RWPE2 (cell line): ENCODE measurements around the gene LMNA.
A peak's percentile ranks its signal among the peaks of the same experiment; 100 is the strongest.

ENCODE experiments used
- ATAC-seq: fragments of 200-7000 bp; cut with Tn5 transposase; 3 replicates; pipeline ENCODE4 v1.9.1; 2021; ENCODE audit warnings: low read depth
- DNase-seq: peaks from one replicate; pipeline ENCODE4 v3.0.0-alpha.2; 2020; ENCODE audit warnings: low spot score
- H3K27ac ChIP-seq: fragments of 450-650 bp; 2 replicates; pipeline ENCODE4 v1.5.1; 2017; ENCODE audit warnings: mild to moderate bottlenecking; ENCODE audit not compliant: poor library complexity, severe bottlenecking
- H3K27me3 ChIP-seq: fragments of 250-450 bp; sonication (Bioruptor Pico); 2 replicates; pipeline ENCODE4 v1.5.1; 2021; ENCODE audit warnings: mild to moderate bottlenecking, moderate library complexity; ENCODE audit not compliant: insufficient read depth, poor library complexity, severe bottlenecking
- H3K36me3 ChIP-seq: fragments of 250-450 bp; sonication (Bioruptor Pico); 2 replicates; pipeline ENCODE4 v1.5.1; 2020; ENCODE audit warnings: low read depth, mild to moderate bottlenecking, moderate library complexity
- H3K4me1 ChIP-seq: fragments of 250-450 bp; sonication (Bioruptor Pico); 2 replicates; pipeline ENCODE4 v1.5.1; 2021; ENCODE audit warnings: mild to moderate bottlenecking, moderate library complexity; ENCODE audit not compliant: insufficient read depth, poor library complexity, severe bottlenecking
- H3K4me3 ChIP-seq: fragments of 250-450 bp; sonication (Bioruptor Pico); 2 replicates; pipeline ENCODE4 v1.5.1; 2021; ENCODE audit warnings: mild to moderate bottlenecking, moderate library complexity; ENCODE audit not compliant: severe bottlenecking
- H3K9me3 ChIP-seq: fragments of 250-450 bp; sonication (Bioruptor Pico); 2 replicates; pipeline ENCODE4 v1.5.1; 2021; ENCODE audit warnings: mild to moderate bottlenecking, moderate library complexity; ENCODE audit not compliant: severe bottlenecking
- TF ChIP-seq, protein P1 (sequence below): fragments of 450-650 bp; IDR thresholded peaks from one replicate; pipeline ENCODE4 v1.5.1; 2017; ENCODE audit warnings: mild to moderate bottlenecking, moderate library complexity; ENCODE audit not compliant: poor library complexity, severe bottlenecking

Gene LMNA

DNA sequence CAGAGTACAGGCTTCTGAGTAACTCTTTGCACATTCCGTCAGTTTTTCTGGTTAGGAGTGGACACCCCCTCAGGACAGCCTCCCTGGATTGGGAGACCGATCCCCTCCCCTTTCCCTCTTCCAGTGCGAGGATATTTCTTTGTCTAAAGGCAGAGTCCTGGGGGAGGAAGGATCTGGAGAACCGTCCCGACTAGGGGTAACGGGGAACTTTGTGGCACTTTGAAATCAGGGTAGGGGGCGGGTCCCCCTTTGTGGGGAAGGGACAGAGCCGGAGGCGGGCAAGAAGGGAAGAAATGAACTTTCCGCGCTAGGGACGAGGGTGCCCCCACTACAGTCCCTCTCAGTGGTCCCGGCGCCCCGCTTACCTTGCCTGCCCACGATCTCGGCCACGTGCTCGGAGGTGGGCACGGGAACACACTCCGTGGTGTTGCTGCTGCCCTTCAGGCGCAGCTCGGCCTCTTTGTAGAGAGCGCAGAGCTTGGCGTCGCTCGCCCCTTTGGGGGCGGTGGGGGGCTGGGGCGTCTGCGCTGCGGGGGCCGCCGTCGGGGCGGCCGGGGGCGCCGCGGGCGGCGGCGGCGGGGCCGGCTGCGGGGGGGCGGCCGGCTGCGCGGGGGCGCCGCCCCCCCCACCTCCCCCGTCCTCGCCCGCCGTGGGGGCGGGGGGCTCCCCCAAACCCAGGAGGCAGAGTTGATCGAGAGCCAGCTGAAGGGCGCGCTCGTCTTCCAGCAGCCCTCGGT lies 33.2 kb upstream of the LMNA start:
- H3K27me3 ChIP-seq, result no peaks in the 10 kb centered on the region
- ATAC-seq (peak; percentile 13; the same call in 1 of the 3 replicates), DNase-seq (no peak)
- no peaks in the 10 kb centered on the region for H3K4me1 ChIP-seq
- H3K27ac ChIP-seq, result peak overlapping the region; percentile 11
- TF ChIP-seq, protein P1, sequence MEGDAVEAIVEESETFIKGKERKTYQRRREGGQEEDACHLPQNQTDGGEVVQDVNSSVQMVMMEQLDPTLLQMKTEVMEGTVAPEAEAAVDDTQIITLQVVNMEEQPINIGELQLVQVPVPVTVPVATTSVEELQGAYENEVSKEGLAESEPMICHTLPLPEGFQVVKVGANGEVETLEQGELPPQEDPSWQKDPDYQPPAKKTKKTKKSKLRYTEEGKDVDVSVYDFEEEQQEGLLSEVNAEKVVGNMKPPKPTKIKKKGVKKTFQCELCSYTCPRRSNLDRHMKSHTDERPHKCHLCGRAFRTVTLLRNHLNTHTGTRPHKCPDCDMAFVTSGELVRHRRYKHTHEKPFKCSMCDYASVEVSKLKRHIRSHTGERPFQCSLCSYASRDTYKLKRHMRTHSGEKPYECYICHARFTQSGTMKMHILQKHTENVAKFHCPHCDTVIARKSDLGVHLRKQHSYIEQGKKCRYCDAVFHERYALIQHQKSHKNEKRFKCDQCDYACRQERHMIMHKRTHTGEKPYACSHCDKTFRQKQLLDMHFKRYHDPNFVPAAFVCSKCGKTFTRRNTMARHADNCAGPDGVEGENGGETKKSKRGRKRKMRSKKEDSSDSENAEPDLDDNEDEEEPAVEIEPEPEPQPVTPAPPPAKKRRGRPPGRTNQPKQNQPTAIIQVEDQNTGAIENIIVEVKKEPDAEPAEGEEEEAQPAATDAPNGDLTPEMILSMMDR, result no peak
- H3K36me3 ChIP-seq, result 0 out of 2 replicates have a peak, but pooled peaks cover 4% of the 10 kb centered on the region
- H3K4me3 ChIP-seq, result peak overlapping the region; percentile 70
- no peaks in the 10 kb centered on the region for H3K9me3 ChIP-seq

DNA sequence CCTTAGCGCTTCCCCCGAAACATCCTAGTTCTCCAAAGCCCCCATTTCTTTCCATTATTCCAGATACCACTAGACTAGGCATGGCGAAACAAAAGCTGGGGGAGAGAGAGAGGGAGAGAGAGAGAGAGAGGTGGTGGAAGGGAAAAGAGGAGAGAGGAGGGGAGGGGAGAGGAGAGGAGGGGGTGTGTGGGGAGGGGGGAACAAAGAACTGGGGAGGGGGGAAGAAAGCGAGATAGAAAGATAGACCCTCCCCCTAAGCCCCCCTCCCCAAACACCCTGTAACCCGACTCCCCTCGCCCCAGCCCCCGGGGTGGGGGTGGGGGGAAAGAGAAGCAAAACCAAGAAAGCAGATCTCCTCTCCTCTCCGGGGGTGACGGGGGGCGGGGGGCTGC lies 32.6 kb upstream of the LMNA start:
- DNase-seq (no peak), ATAC-seq (no peak)
- H3K36me3 ChIP-seq, result 0 out of 2 replicates have a peak, but pooled peaks cover 4% of the 10 kb centered on the region
- H3K9me3 ChIP-seq, result no peaks in the 10 kb centered on the region
- no peaks in the 10 kb centered on the region for H3K4me1 ChIP-seq
- H3K4me3 ChIP-seq, result peak overlapping the region; percentile 70
- TF ChIP-seq, protein P1, result no peak
- peak overlapping the region; percentile 11 for H3K27ac ChIP-seq
- H3K27me3 ChIP-seq, result no peaks in the 10 kb centered on the region

DNA sequence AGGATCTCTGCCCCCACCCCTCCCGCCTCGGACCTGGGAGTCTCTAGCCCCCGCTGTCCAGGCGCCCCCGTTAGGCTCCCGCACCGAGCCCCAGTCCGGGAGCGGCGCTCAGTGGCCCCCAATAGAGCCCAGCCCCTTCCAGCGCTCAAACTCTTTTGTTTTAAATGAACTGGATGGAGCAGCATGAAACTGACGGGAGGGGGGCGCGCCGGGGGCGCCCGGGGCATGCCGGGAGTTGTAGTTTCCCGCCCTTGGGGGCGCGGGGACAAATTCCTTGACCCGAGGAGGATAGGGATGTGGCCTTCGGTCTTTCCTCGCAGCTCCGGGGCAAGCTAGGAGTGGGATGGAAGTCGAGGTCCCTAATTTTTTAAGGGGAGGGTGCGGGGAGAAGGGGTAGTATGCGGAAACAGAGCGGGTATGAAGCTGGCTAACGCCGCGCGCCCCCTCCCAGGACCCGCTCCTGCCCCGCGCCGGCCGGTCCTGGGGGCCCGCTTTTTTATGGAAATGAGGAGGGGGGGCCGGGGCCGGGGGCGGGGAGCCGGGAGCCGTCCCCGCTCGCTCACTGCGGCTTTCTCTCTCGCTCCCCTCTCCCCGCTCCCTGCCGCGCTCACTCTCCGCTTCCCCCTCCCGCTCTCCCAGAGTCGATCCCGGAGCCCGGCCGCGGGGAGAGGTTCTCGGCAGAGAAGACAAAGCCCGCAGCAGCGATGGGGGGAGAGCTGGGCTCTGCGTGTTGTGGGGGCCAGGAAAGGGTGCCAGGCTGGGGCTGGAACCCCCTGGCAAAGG lies 32.0 kb upstream of the LMNA start, which contains the start of gene MEX3A:
MEX3A (minus strand) TSS at position 157 of the 783 bp plus-strand sequence. CDS start 467 bp downstream, outside the sequence.
- DNase-seq (no peak), ATAC-seq (peak; percentile 79)
- Histone ChIP-seq H3K27ac (peak within 1 kb of the TSS; percentile 11), H3K27me3 (no peaks in the 10 kb centered on the region), H3K36me3 (no peaks in the 10 kb centered on the region), H3K4me1 (no peaks in the 10 kb centered on the region), H3K9me3 (no peaks in the 10 kb centered on the region), H3K4me3 (peak within 1 kb of the TSS; percentile 70)
- TF ChIP-seq, protein P1, result no peak

DNA sequence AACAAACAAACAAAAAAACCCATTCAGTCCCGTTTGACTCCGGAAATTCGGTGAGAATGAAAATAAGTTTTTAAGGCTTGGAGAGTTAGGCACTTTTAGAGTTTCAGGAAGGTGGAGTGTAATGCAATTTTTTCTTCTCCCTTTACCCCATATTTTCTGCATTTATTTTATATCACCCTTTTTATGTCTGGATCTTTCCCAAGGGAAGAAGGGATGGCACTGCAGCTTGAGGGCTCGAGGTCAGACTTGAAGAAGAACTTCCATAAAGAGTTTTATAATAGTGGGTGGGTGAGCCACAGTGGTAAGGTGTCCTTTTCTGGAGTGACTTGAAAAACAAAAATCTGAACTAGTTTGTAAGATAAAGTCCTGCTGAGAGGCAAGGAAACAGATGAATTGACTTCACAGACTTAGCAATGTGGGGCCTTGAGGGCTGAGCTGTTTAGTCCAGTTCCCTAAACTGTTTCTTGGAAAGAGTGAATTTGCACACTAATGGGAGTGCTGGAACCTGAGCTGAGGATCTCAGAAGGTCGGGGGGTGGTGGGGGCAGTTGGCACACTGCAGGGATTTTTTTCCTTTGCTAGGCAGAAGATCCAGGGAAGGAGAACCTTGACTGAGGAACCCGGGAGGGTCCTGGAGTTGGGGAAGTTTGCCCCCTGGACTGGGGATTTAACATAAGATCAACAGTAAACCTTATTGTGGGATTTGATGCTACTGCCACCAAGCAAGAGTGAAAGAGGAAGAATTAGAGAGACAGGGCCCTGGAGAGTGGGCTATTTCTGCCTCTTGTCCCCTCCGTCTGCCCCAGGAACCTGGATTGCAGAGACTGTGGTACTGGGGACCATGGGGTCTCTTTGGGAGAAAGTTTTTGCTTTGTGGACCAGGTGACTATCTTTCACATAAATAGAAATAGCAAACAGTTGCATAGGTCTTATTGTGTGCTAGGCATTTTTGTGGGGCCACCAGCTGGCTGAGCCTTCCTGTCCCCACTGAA lies 30.4 kb upstream of the LMNA start:
- no peak overlapping the region for H3K27ac ChIP-seq
- H3K4me3 ChIP-seq, result no peak overlapping the region
- H3K4me1 ChIP-seq, result no peaks in the 10 kb centered on the region
- no peaks in the 10 kb centered on the region for H3K27me3 ChIP-seq
- TF ChIP-seq, protein P1, result no peak
- no peaks in the 10 kb centered on the region for H3K36me3 ChIP-seq
- DNase-seq, result no peak
- H3K9me3 ChIP-seq, result no peaks in the 10 kb centered on the region
- ATAC-seq, result no peak
